ENCODE data around the gene PGAP6.
"Not testable (repeated sequence)": the region's sequence is repeated elsewhere in the genome, so short reads cannot be mapped to it uniquely, and the experiment has no call there.

PGAP6 gene

DNA sequence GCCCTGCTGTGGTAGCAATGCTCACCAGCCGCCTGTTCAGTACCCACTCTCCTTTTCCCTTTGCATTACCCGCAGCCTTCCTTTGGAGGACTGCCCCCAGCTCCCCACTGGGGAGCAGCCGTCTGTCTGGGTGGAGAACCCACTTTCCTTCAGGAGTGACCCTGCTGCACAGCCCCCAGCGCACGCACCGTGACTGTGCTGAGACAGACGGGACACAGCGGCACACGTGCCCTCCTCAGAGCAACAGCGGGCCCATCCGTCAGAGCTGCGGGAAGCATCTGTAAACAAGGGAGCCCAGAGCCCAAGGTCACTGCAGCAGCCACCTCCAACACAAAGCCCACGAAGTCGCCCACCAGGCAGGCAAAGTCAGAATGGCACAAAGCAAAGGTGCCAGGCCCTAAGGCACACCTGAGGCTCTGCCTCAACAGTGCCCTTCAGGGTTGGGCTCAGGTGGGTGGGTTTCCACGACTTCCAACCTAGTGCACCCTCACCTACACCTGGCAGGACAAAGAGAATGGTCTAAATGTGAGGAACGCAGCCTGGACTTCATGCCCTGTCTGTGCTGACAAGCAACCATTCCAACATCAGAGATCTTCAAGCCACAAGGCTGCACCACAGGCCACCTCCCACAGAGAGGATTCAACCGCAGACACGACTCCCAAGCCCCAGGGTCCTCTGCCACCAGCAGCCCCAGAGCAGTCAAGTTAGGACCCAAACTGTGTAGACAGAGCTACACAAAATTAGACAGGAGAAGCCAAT, 39.1 kb downstream of the PGAP6 start:
- Histone ChIP-seq H3K27me3 (replicated peaks; ENCODE audit: insufficient read depth, low read length) (no peaks in the 10 kb centered on the region), H3K9ac (ENCODE audit: low read length) (no peak overlapping the region), H3K4me2 (ENCODE audit: low read depth, low read length) (no peak overlapping the region), H4K20me1 (ENCODE audit: insufficient read depth, low read length) (peaks cover 4% of the 10 kb centered on the region; the same call in 1 of the 2 replicates), H3K27ac (ENCODE audit: low read length) (no peak overlapping the region), H3F3A (ENCODE audit: insufficient read depth, low read length) (no peaks in the 10 kb centered on the region), H3K9me2 (replicated peaks; ENCODE audit: insufficient read depth, low read length) (no peaks in the 10 kb centered on the region), H3K79me2 (ENCODE audit: low read length) (peaks cover 94% of the 10 kb centered on the region), H3K36me3 (replicated peaks; ENCODE audit: insufficient read depth, low read length) (0 out of 2 replicates have a peak, but pooled peaks cover 3% of the 10 kb centered on the region), H3K4me3 (ENCODE audit: low read length) (no peak overlapping the region), H3K9me3 (replicated peaks; ENCODE audit: insufficient read depth, low read length) (no peaks in the 10 kb centered on the region), H3K4me1 (ENCODE audit: low read length) (no peaks in the 10 kb centered on the region), H2AFZ (ENCODE audit: low read length) (no peak overlapping the region)
- no peak for DNase-seq
- TF ChIP-seq EZH2 (optimal IDR thresholded peaks at IDR 0.05; ENCODE audit: low read depth, low read length) = no peak
- TF ChIP-seq, protein P1, sequence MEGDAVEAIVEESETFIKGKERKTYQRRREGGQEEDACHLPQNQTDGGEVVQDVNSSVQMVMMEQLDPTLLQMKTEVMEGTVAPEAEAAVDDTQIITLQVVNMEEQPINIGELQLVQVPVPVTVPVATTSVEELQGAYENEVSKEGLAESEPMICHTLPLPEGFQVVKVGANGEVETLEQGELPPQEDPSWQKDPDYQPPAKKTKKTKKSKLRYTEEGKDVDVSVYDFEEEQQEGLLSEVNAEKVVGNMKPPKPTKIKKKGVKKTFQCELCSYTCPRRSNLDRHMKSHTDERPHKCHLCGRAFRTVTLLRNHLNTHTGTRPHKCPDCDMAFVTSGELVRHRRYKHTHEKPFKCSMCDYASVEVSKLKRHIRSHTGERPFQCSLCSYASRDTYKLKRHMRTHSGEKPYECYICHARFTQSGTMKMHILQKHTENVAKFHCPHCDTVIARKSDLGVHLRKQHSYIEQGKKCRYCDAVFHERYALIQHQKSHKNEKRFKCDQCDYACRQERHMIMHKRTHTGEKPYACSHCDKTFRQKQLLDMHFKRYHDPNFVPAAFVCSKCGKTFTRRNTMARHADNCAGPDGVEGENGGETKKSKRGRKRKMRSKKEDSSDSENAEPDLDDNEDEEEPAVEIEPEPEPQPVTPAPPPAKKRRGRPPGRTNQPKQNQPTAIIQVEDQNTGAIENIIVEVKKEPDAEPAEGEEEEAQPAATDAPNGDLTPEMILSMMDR (IDR thresholded peaks at IDR 0.05; ENCODE audit: low read length) = no peak
- TF ChIP-seq EZH2phosphoT487 (IDR thresholded peaks at IDR 0.05; ENCODE audit: low read length) = no peak

DNA sequence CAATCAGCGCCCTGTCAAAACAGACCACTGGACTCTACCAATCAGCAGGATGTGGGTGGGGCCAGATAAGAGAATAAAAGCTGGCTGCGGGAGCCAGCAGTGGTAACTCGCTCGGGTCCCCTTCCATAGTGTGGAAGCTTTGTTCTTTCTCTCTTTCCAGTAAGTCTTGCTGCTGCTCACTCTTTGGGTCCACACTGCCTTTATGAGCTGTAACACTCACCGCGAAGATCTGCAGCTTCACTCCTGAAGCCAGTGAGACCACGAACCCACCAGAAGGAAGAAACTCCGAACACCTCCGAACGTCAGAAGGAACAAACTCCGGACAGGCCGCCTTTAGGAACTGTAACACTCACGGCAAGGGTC, 39.8 kb downstream of the PGAP6 start:
- not testable (repeated sequence) for H3K4me3 ChIP-seq (ENCODE audit: low read length); H3K9me2 ChIP-seq (replicated peaks; ENCODE audit: insufficient read depth, low read length); H3K9me3 ChIP-seq (replicated peaks; ENCODE audit: insufficient read depth, low read length); H3K4me1 ChIP-seq (ENCODE audit: low read length); H2AFZ ChIP-seq (ENCODE audit: low read length); DNase-seq; H3K36me3 ChIP-seq (replicated peaks; ENCODE audit: insufficient read depth, low read length); H3K27me3 ChIP-seq (replicated peaks; ENCODE audit: insufficient read depth, low read length); H3F3A ChIP-seq (ENCODE audit: insufficient read depth, low read length); H4K20me1 ChIP-seq (ENCODE audit: insufficient read depth, low read length); H3K9ac ChIP-seq (ENCODE audit: low read length); H3K4me2 ChIP-seq (ENCODE audit: low read depth, low read length); H3K27ac ChIP-seq (ENCODE audit: low read length)
- peaks cover 94% of the 10 kb centered on the region for H3K79me2 ChIP-seq (ENCODE audit: low read length)

DNA sequence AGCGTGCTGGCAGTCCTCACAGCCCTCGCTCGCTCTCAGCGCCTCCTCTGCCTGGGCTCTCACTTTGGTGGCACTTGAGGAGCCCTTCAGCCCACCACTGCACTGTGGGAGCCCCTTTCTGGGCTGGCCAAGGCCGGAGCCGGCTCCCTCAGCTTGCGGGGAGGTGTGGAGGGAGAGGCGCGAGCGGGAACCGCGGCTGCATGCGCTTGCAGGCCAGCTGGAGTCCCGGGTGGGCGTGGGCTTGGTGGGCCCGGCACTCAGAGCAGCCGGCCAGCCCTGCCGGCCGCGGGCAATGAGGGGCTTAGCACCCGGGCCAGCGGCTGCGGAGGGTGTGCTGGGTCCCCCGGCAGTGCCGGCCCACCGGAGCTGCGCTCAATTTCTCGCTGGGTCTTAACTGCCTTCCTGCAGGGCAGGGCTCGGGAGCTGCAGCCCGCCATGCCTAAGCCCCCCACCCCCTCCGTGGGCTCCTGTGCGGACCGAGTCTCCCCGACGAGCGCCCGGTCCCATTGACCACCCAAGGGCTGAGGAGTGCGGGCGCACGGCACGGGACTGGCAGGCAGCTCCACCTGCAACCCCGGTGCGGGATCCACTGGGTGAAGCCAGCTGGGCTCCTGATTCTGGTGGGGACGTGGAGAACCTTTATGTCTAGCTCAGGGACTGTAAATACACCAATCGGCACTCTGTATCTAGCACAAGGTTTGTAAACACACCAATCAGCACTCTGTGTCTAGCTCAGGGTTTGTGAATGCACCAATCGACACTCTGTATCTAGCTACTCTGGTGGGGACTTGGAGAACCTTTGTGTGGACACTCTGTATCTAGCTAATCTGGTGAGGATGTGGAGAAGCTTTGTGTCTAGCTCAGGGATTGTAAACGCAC, 40.4 kb downstream of the PGAP6 start:
- H3K36me3 ChIP-seq (replicated peaks; ENCODE audit: insufficient read depth, low read length); H3K4me3 ChIP-seq (ENCODE audit: low read length): not testable (repeated sequence)
- peaks cover 94% of the 10 kb centered on the region for H3K79me2 ChIP-seq (ENCODE audit: low read length)

DNA sequence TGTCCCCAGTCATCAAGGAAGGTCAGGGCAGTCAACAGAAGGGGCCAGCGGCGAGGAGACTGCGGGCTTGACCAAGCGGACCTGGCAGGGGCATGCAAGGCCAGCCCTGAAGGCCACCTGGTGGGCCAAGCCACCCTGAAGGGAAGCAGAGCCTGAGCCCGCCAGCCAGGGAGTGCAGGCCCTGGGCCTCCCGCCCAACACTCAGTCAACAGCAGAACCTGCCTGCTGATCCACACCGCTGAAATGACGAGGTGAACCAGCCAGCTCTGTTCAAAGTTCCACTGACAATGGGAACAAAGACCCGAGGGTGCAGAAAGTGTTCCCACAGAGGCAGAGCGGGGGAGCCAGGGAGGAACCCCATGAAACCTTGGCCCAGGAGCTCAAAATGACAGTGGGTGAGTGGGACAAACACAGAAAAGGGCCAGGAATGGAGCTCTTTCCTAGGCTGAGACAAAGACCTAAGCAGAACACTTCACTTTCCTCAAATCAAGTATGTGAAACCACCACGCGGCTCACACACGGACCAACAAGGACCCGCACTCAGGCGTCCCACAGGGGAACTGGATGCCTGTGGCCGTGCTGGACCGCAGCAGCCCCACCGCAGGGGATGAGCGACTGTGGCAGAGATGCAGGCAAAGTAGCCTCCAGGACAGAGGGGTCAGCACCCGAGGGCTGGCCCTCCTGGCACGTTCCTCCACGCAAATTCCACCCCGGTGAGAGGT, 41.2 kb downstream of the PGAP6 start:
- Histone ChIP-seq H3K4me2 (ENCODE audit: low read depth, low read length) (no peak overlapping the region), H3K9ac (ENCODE audit: low read length) (no peak overlapping the region), H3K4me1 (ENCODE audit: low read length) (no peaks in the 10 kb centered on the region), H4K20me1 (ENCODE audit: insufficient read depth, low read length) (peaks cover 4% of the 10 kb centered on the region; the same call in 1 of the 2 replicates), H3K27ac (ENCODE audit: low read length) (no peak overlapping the region), H3K27me3 (replicated peaks; ENCODE audit: insufficient read depth, low read length) (no peaks in the 10 kb centered on the region), H3K36me3 (replicated peaks; ENCODE audit: insufficient read depth, low read length) (no peaks in the 10 kb centered on the region), H3K4me3 (ENCODE audit: low read length) (no peak overlapping the region), H3F3A (ENCODE audit: insufficient read depth, low read length) (no peaks in the 10 kb centered on the region), H3K9me3 (replicated peaks; ENCODE audit: insufficient read depth, low read length) (no peaks in the 10 kb centered on the region), H3K79me2 (ENCODE audit: low read length) (peaks cover 94% of the 10 kb centered on the region), H2AFZ (ENCODE audit: low read length) (no peak overlapping the region), H3K9me2 (replicated peaks; ENCODE audit: insufficient read depth, low read length) (no peaks in the 10 kb centered on the region)
- DNase-seq = no peak
- no peak for TF ChIP-seq EZH2phosphoT487 (IDR thresholded peaks at IDR 0.05; ENCODE audit: low read length)
- no peak for TF ChIP-seq EZH2 (optimal IDR thresholded peaks at IDR 0.05; ENCODE audit: low read depth, low read length)
- TF ChIP-seq, protein P1 (IDR thresholded peaks at IDR 0.05; ENCODE audit: low read length) = no peak

More for the DNA sequence above, 40.4 kb downstream of the PGAP6 start:
- H3K4me1 ChIP-seq (ENCODE audit: low read length); H3K4me2 ChIP-seq (ENCODE audit: low read depth, low read length); H3K27me3 ChIP-seq (replicated peaks; ENCODE audit: insufficient read depth, low read length); DNase-seq; H3K9ac ChIP-seq (ENCODE audit: low read length); H3F3A ChIP-seq (ENCODE audit: insufficient read depth, low read length); H2AFZ ChIP-seq (ENCODE audit: low read length); H3K9me3 ChIP-seq (replicated peaks; ENCODE audit: insufficient read depth, low read length); H4K20me1 ChIP-seq (ENCODE audit: insufficient read depth, low read length); H3K27ac ChIP-seq (ENCODE audit: low read length); H3K9me2 ChIP-seq (replicated peaks; ENCODE audit: insufficient read depth, low read length): not testable (repeated sequence)

Data from MM.1S (cell line).